SK-N-SH (cell line): Measurements from ENCODE around the gene MAMDC2.

Source experiments
- EP300 ChIP-seq, 2 experiments: IDR thresholded peaks; 2 replicates each; pipeline versions ENCODE4 v1.4.0 to v1.6.1; 2012; ENCODE audit warnings: borderline replicate concordance in 1 of 2, low read depth in 1 of 2, low read length in 1 of 2
- FOXJ3 ChIP-seq: sonication (generic); formaldehyde crosslinking; IDR thresholded peaks from 2 replicates; pipeline ENCODE4 v1.5.1; 2020; ENCODE audit warnings: mild to moderate bottlenecking, missing genetic modification reagents
- FOXM1 ChIP-seq: IDR thresholded peaks from 2 replicates; pipeline ENCODE4 v1.4.0; 2012; ENCODE audit warnings: low read depth, mild to moderate bottlenecking
- GABPA ChIP-seq: IDR thresholded peaks from 2 replicates; pipeline ENCODE4 v1.4.0; 2012; ENCODE audit warnings: low read depth, mild to moderate bottlenecking
- SIN3A ChIP-seq: IDR thresholded peaks from 2 replicates; pipeline ENCODE4 v1.6.1; 2012; ENCODE audit warnings: low read depth, mild to moderate bottlenecking, low read length, moderate library complexity, borderline replicate concordance
- TF ChIP-seq, protein P1 (sequence below): fragments of 200-600 bp; sonication (generic); IDR thresholded peaks from 2 replicates; pipeline ENCODE4 v1.6.1; 2017; ENCODE audit warnings: antibody characterized with exemption, mild to moderate bottlenecking, moderate library complexity
- TF ChIP-seq, protein P2 (sequence below): IDR thresholded peaks from 2 replicates; pipeline ENCODE4 v1.4.0; 2012; ENCODE audit warnings: low read depth, borderline replicate concordance

DNA sequence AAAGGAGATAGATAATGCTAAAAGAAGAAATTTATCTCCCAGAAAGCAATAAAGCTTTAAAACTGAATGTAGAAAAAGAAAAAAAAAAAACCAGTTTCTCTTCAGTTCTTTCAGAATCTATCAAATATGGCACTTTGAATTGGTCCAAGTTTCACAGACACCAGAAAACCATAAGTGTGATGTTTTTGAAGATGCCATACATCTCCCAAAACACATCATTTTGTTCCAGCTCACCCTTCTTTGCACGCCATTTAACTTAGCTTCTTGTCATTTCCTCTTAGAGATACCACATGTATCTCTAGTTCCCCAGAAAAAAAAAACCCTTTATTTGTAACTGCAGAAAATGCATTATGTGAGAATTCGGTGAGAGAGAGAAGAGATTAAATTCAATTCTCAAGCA is 46.1 kb upstream of the MAMDC2 start:
- TF ChIP-seq, protein P1, sequence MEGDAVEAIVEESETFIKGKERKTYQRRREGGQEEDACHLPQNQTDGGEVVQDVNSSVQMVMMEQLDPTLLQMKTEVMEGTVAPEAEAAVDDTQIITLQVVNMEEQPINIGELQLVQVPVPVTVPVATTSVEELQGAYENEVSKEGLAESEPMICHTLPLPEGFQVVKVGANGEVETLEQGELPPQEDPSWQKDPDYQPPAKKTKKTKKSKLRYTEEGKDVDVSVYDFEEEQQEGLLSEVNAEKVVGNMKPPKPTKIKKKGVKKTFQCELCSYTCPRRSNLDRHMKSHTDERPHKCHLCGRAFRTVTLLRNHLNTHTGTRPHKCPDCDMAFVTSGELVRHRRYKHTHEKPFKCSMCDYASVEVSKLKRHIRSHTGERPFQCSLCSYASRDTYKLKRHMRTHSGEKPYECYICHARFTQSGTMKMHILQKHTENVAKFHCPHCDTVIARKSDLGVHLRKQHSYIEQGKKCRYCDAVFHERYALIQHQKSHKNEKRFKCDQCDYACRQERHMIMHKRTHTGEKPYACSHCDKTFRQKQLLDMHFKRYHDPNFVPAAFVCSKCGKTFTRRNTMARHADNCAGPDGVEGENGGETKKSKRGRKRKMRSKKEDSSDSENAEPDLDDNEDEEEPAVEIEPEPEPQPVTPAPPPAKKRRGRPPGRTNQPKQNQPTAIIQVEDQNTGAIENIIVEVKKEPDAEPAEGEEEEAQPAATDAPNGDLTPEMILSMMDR, result no peak
- TF ChIP-seq GABPA (no peak), SIN3A (no peak), FOXM1 (no peak), FOXJ3 (CRISPR knock-in tag) (no peak), EP300 (IDR thresholded peaks at IDR 0.05; ENCODE audit: borderline replicate concordance in 1 of 2, low read depth in 1 of 2, low read length in 1 of 2) (no peak)
- TF ChIP-seq, protein P2, sequence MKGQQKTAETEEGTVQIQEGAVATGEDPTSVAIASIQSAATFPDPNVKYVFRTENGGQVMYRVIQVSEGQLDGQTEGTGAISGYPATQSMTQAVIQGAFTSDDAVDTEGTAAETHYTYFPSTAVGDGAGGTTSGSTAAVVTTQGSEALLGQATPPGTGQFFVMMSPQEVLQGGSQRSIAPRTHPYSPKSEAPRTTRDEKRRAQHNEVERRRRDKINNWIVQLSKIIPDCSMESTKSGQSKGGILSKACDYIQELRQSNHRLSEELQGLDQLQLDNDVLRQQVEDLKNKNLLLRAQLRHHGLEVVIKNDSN, result no peak
